Activated CD8-positive, alpha-beta memory T cell treated with anti-CD3 and anti-CD28 coated beads for 4 hours (primary cell): ENCODE data around the gene UGT1A3.
A peak's percentile ranks its signal among the peaks of the same experiment; 100 is the strongest.
"Not testable (repeated sequence)": the region's sequence is repeated elsewhere in the genome, so short reads cannot be mapped to it uniquely, and the experiment has no call there.

Experiments used
- DNase-seq, 2 donors: peaks; one replicate each; pipeline ENCODE4 v3.0.0-alpha.2; 2020; ENCODE audit warnings: low read depth in 2 of 2

UGT1A3 gene

GRCh38 chr2:233707940-233708644 is 20.8 kb upstream of the UGT1A3 start:
- DNase-seq = no peak

DNA sequence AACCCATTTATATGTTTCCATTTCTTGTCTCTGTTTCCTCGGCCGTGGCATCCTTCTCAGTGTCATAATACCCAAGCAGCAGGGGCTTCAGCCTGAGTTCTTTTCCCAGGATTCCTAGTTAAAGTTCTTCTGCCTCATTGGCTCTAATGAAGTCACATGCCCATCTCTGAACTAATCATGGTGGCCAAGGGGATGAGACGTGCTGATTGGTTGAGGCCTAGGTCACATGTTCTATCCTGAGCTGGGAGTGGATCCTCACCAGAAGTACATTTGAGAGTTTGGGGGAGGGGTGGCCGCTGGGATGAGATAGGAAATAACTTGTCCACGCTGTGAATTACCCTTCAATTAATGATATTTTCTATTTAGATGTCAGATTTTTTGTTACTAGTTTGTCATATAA is 19.9 kb upstream of the UGT1A3 start:
- DNase-seq = no peak

GRCh38 chr2:233711312-233712008 is 17.4 kb upstream of the UGT1A3 start:
- DNase-seq = peak; percentile 15 to 36

DNA sequence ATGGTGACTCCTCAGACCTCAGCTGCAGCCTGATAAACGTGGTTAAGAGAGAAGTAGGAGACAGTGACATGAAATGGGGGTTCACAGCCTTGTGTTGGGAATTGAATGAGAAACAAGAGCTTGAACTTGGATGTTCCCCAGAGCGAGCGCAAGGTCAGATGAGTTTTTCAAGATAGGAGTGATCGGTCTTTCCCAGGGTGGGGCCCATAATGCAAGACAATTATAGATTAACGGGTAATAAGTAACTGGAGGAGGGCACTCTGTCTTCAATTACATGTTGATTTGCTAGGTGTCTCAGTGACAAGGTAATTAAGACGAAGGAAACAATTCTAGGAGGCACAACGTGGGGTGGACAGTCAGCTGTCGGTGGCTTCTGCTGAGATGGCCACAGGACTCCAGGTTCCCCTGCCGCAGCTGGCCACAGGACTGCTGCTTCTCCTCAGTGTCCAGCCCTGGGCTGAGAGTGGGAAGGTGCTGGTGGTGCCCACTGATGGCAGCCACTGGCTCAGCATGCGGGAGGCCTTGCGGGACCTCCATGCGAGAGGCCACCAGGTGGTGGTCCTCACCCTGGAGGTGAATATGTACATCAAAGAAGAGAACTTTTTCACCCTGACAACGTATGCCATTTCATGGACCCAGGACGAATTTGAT is 16.1 kb upstream of the UGT1A3 start, which contains the start of gene UGT1A5:
UGT1A5 (plus strand) TSS at position 297 of the 651 bp plus-strand sequence; CDS start at position 382, 85 bp downstream.
- DNase-seq = no peak

DNA sequence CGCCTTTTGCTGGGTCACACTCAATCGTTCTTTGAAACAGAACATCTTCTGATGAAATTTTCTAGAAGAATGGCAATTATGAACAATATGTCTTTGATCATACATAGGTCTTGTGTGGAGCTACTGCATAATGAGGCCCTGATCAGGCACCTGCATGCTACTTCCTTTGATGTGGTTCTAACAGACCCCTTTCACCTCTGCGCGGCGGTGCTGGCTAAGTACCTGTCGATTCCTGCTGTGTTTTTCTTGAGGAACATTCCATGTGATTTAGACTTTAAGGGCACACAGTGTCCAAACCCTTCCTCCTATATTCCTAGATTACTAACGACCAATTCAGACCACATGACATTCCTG is 15.6 kb upstream of the UGT1A3 start:
- no peak for DNase-seq

GRCh38 chr2:233714121-233714520 is 14.7 kb upstream of the UGT1A3 start:
- DNase-seq = no peak

GRCh38 chr2:233718552-233718951 is 10.3 kb upstream of the UGT1A3 start, which contains the start of gene UGT1A4:
TSS of gene UGT1A4 (plus strand) at chr2:233718736. CDS start at chr2:233718821, 85 bp downstream.
- no peak for DNase-seq

- DNase-seq = not testable (repeated sequence)
These were observed 8.2 kb downstream of the UGT1A3 start for GRCh38 chr2:233736868-233737653.

DNA sequence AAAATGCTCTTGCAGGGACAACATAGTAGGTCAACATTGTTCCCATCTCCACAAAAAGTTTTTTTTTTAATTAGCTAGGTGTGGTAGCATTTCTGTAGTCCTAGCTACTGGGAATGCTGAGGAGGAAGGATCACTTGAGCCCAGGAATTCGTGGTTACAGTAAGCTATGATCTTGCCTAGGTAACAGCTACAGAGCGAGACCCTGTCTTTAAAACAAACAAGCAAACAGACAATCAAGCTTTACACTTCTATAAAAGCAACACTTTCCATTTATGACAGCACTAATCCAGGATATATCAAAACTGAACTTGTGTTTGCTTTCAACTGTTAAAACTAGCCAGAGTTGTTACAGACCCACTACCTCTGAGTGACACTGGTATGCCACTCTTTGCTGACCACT is 12.0 kb downstream of the UGT1A3 start:
- DNase-seq = no peak

DNA sequence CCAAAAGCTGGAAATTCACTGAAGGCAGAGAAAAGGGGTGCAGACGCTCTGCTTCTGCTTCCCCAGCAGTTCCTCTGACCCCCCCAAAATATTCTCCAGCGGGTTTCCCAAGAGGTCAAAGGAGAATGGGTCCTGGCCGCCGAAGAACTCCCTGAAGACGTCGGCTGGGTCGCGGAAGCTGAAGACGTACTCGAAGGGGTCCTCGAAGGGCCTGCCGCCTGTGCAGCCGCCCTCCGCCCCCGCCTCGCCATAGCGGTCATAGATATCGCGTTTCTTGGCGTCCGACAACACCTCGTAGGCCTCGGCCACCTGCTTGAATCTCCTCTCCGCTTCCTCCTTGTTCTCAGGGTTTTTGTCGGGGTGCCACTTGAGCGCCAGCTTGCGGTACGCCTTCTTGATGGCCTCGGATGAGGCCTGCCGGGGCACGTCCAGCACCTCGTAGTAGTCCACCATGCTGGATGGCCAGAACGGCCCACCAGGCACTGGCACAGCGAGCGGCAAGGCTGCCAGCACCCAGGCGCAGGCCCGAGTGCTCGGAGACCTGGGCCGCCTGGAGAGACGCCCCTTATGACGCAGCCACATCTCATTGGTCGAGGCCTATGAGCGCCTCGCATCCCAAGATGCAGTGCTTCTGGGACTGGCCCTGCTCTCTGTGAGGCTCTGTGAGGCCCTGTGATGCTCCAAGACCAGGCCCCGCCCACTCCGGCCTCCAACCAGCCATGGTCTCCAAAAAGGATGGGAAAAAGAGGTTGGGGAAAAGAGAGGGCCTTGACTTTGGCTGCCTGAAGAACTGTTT is 14.8 kb downstream of the UGT1A3 start:
- DNase-seq = no peak

DNA sequence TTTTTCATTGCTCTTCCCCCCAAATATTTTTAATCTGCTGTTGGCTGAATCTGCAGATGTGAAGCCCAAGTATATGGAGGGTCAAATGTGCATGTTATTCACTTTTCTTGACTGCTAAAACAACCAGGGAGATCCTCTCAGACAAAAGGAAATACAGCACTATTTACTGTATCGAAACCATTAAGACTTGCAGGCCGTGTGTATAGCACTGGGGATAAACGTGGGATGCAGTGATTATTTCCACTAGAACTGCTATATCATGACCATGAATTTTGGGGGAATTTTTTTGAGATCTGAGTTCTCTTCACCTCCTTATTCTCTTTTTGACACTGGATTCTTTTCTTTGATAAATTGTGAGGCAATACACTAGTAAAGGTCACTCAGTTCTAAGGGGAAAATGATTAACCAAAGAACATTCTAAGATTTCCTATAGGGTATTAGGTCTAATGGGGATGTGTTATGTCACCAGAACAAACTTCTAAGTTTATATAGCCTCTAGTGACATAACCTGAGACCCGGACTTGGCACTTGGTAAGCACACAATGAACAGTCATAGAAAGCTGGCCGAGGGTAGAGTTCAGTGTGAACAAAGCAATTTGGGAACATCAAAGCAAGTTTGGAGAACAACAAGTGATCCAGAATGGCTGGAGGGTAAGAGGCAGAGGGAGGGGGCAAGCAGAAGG is 16.4 kb downstream of the UGT1A3 start:
- no peak for DNase-seq

DNA sequence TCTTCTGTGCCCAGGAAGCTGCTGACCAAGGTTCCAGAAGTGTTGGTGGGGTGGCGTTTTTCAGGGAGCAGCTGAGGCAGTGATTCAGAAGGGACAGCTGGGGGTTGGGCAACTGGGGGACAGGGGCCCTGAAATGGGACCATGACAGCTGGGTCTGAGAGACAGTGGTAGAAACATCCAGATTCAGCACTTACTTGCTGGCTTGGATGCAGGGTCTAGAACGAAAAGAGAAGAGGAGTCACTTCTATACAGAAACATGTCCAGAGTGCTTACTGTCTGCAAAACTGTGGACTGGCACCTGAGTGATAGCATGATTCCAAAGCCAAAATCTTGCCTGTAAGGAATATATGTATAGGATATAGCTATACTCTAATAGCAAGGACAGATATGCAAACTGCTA is 17.0 kb downstream of the UGT1A3 start:
- DNase-seq = not testable (repeated sequence)

DNA sequence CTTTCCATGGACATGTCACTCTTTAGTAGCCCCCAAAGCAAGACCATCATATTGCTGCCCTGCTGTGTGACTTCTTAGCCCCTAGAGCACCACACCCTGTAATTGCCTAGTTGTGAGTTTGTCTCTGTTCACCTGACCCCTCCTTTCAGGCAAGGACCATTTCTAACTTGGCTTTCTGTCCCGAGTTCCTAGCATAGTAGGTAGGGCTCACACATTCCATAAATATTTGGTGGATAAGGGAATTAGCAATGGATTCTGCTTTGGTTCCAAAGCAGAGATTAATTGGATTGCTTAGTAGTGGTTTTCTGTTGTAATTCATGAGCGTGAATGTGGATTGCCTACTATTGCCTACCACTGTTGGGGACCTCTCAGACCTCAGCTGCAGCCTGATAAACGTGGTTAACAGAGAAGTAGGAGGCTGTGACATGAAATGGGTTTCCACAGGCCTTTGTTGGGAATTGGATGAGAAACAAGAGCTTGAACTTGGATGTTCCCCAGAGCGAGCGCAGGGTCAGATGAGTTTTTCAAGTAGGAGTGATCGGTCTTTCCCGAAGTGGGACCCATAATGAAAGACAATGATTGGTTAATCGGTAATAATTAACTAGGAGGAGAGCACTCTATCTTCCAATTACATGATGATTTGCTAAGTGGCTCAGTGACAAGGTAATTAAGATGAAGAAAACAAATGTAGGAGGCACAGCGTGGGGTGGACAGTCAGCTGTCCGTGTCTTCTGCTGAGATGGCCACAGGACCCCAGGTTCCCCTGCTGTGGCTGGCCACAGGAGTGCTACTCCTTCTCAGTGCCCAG is 17.8 kb downstream of the UGT1A3 start:
- no peak for DNase-seq

DNA sequence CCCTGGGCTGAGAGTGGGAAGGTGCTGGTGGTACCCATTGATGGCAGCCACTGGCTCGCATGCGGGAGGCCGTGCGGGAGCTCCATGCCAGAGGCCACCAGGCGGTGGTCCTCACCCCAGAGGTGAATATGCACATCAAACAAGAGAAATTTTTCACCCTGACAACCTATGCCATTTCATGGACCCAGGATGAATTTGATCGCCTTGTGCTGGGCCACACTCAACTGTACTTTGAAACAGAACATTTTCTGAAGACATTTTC is 18.4 kb downstream of the UGT1A3 start:
- DNase-seq = no peak

DNA sequence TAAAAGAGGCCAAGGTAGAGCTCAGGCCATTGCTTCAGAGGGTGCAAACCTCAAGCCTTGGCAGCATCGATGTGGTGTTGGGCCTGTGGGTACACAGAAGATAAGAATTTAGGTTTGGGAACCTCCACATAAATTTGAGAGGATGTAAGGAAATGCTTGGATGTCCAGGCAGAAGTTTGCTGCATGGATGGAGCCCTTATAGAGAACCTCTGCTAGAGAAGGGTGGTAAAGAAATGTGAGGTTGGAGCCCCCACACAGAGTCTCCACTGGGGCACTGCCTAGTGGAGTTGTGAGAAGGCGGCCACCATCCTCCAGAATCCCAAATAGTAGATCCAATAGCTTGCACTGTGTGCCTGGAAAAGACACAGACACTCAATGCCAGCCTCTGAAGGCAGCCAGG is 21.8 kb downstream of the UGT1A3 start:
- not testable (repeated sequence) for DNase-seq

GRCh38 chr2:233751212-233752009 is 22.6 kb downstream of the UGT1A3 start:
- not testable (repeated sequence) for DNase-seq

- no peak for DNase-seq
These were observed 26.2 kb downstream of the UGT1A3 start for GRCh38 chr2:233754872-233755611.

DNA sequence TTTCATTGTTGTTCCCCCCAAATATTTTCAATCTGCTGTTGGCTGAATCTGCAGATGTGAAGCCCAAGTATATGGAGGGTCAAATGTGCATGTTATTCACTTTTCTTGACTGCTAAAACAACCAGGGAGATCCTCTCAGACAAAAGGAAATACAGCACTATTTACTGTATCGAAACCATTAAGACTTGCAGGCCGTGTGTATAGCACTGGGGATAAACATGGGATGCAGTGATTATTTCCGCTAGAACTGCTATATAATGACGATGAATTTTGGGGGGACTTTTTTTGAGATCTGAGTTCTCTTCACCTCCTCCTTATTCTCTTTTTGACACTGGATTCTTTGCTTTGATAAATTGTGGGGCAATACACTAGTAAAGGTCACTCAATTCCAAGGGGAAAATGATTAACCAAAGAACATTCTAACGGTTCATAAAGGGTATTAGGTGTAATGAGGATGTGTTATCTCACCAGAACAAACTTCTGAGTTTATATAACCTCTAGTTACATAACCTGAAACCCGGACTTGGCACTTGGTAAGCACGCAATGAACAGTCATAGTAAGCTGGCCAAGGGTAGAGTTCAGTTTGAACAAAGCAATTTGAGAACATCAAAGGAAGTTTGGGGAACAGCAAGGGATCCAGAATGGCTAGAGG is 27.7 kb downstream of the UGT1A3 start:
- no peak for DNase-seq
